ENCODE results near the gene CPZ.
A peak's percentile ranks its signal among the peaks of the same experiment; 100 is the strongest.

CPZ gene

GRCh38 chr4:8596891-8597290 lies 4.3 kb downstream of the CPZ start:
- DNase-seq, result no peak

DNA sequence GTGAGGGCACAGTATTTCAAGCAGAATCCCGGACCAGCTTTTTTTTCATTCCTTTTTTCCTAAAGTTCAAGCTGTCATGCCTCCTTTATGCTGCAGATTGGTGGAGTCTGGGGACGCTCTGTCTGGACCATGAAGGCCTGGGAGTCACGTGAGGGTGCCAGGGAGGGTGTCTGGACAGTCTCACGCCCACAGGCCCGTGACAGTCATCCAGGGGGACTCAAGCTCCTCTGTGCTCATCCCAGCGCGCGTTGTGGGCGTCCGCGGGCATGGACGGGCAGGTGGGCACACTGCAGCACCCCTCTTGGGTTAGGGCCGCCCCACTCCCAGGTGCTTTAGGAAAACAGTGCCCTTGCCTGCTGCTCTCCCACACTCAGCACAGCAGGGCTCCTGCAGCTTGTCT lies 4.8 kb downstream of the CPZ start:
- no peak for DNase-seq

DNA sequence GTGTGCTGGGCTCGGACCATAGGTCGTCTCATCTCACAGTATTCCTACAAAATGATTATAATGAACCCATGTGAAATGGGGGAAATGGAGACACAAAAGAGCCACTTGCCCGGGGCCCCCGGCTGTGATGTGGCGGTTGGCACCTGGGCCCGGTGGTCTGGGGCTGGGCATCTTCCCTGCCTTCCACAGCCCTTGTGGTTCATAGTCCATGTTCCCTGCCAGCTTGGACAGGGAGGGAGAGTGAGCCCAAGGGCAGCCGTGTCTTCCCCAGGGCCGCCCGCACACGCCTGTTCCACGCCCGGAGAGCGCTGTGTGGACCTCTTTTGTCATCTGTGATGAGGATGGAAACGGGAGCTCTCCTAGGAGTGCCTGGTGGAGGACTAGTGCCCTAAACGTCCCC lies 5.2 kb downstream of the CPZ start:
- no peak for DNase-seq

GRCh38 chr4:8598391-8599090 lies 6.0 kb downstream of the CPZ start:
- DNase-seq, result no peak

DNA sequence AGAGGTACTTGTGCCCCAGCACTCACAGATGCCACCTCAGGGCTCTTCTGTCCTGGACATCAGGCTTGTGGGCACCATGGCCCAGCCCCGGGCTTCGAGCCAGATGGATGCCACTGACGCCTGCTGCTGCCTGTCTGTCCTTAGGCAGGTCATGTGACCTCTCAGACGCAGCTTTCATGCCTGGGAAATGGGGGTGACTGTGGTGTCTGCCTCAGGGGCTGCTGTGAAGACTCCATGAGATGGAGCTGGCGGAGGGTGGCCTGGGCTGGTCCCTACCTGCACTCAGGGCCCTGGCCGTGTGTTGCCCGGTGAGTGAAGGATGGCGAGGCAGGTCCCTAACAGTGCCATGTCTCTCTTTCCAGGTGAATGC lies 6.5 kb downstream of the CPZ start:
- DNase-seq, result no peak

DNA sequence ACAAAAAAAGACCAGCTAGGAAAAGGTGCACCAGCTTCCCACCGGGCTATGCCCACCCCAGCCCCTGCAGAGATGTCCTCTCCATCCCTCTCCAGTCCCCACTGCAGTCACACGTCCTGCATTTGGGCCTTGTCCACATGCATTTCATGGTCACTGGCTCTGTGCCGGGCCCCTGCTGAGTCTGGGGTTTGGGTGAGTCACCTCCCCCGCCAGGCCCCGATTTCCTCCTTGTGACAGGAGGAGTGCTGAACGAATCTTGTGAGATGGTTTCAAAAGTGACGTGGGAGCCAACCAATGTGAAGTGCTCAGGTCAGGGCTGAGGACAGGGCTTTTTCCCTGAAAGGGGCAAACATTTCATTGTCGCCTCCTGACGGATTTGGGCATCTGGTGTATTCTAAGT lies 7.1 kb downstream of the CPZ start:
- DNase-seq, result no peak

GRCh38 chr4:8600266-8600665 lies 7.7 kb downstream of the CPZ start:
- no peak for DNase-seq

DNA sequence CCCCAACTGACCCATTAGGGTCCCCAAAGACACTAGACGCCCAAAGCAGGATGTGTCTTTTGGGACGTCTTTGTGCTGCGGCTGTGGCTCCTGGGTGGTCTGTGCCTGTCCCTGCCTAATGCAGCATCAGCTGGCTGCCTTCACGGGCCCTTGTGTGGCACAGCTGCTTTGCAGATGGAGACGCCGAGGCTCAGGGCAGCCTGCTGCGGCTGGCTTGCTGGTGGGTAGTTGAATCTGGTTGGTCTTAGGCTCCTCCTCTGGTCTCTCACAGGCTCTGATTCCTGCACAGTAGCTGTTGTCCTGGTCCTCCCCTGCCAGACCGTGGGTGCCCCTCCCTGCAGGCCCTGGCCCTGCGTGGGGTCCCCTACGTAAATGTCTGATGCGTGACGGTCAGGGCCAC lies 8.1 kb downstream of the CPZ start:
- DNase-seq, result no peak

GRCh38 chr4:8601086-8601485 lies 8.5 kb downstream of the CPZ start:
- no peak for DNase-seq

GRCh38 chr4:8601556-8601955 lies 9.0 kb downstream of the CPZ start:
- no peak for DNase-seq

DNA sequence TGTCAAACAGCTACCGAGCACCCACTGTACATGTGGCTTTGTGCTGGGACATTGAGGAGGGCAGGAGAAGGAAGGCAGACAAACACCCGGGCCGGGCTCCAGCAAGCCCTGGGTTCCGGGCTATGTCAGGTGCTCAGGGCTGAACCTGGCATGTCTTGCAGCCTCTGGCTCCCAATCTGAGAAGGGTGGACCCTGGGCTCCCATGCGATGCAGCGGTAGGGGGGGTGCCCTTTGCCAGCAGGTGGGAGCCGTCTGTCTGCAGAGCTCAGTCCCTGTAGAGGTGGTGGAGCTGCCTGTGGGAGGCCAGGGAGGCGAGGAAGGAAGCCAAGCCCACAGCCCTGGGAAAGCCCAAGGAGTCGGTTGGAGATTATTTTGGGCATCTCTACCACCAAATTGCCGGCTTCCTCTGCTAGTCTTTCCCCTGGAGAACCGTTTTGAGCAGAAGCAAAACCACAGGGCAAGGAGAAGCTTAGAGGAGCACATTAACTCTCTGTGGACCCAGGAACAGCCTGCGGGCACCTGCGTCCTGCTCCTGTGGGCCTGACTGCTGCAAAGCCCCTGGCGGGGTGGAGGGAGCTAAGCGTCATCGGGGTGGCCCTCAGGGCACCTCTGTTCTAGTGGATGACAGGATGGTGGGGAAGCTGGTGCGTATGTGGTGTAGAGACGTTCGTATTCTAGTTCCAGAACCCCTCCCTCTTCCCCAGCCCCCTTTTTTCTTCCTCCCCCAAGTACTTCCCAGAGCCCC lies 10.3 kb downstream of the CPZ start:
- no peak for DNase-seq

GRCh38 chr4:8603931-8604330 lies 11.4 kb downstream of the CPZ start:
- no peak for DNase-seq

GRCh38 chr4:8605289-8605688 lies 12.7 kb downstream of the CPZ start:
- DNase-seq, result no peak

- no peak for DNase-seq
Measured at GRCh38 chr4:8606476-8606875, 13.9 kb downstream of the CPZ start.

DNA sequence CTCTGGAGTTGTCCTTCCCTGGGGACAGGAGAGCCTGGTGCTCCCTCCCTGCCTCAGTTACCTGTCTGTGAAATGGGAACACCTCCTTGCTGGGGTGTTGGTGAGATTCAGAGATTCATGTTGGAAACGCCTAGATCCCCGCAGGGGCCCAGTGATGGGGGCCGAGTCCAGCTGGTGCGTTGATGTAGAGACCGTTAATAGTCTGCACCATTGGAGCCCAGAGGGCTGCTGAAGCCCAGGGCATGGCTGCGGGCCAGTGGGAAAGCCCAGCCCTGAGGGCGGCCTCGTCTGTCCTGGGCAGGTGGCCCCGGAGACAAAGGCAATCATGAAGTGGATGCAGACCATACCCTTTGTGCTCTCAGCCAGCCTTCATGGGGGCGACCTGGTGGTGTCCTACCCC lies 14.4 kb downstream of the CPZ start:
- no peak for DNase-seq

DNA sequence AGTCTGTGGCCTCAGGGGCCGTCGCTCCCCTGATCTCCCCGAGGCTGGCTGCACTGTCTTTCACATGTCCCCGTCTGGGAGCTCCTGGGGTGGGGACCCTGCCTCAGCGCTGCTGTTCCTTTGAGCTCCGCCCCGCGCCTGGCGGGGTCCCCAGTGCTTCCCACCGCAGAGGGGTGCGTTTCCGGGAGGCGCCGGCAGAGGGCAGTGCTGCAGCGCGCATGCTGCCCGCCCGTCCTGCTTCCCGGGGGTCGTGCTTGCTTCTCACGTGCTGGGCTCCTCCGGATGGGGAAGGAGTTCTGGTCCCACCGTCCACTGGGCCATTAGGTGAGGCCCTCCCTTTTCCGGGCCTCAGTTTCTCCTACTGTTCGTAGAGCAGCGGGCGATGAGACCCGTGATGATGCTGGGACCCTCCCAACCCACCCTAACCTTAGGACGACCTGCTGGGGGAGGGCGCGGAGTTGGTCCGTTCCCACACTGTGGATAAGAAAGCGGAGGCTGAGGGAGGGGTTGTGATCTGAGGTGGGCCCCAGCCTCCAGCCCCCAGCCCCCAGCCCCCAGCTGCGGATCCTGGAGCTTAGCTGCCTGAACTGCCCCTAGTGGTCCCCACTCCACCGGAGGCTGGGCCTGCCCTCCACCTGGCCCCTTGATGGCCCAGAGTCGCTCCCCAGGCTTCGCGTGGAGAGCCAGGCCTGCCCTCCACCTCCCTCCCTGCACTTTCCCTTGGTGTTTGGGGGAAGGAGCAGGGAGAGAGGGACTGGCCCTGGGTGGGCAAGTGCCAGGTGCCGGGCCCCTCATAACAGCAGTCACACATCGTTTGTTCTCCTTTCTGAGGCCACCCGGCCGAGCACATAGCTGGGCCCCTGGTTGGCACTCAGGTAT lies 15.3 kb downstream of the CPZ start:
- peak; percentile 28 for DNase-seq

DNA sequence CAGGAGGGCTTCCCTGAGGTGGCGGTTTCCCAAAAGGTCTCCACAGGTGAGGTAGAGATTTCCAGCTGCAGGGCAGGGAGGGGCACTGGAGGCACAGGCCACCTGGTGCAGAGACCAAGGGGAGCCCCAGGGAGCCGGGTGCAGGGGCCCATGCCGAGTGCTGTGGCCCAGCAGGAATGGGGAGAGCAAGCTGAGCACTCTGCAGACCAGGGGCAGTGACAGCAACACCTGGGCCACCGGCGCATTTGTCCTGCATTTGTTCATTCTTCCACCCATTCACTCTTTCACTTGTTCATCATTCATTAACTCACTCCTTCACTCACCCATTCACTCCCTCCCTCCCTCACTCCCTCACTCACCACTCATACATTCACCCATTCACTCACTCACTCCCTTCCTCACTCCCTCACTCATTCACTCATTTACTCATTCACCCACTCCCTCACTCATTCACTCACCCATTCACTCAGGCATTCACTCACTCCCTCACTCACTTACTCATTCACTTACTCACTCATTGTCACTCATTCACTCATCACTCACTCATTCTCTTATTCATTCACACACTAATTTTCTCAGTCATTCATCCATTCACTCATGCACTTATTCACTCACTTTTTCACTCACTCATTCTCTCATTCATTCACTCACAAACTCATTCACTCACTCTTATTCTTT lies 16.3 kb downstream of the CPZ start:
- DNase-seq, result no peak

DNA sequence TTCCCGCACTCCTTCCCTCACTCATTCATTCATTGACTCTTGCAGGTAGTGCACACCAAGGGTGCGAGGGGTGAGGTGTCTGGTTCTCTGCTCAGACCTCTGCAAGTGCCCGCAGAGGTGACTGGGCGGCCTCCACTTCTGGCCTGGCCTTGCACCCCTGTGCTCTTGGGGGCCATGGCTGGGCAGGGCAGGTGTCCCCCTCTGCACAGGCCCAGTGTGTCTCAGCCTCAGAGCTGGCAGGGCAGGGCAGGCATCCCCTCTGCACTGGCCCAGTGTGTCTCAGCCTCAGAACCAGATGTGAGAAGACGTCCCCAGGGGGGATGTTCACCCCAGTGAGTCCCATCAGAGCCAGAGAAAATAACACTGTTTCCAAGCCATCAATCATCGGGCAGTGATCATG lies 16.8 kb downstream of the CPZ start:
- no peak for DNase-seq

DNA sequence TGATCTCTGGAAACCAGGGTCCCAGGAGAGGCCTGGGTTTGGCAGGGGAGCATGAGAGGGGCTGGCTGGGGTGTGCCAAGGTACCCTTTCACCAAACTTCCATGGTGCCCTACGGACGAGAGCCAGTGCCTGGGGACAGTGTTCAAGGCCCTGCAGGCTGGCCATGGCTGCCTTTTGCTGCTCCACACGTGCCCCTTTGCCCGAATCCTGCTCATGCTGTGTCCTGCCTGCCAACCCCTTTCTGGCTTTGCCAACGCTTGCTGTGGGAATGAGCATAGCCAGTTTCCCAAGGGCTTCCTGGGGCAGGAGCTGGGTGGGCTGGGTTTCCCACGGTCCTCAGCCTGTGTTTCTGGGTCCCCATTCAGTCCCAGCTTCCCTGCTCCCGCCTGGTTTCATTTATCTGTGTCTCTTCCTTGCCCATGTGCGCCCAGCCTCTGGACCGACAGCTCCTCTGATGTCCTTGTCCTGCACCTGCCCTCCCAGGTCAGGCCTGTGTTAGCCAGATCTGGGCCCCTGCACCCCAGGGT lies 17.3 kb downstream of the CPZ start:
- DNase-seq, result no peak

- no peak for DNase-seq
Measured at GRCh38 chr4:8610858-8611616, 18.5 kb downstream of the CPZ start.

- DNase-seq, result no peak
Measured at GRCh38 chr4:8612646-8613045, 20.1 kb downstream of the CPZ start.
